GM18909 (cell line): ENCODE results near the gene PLXNB2.
A peak's percentile ranks its signal among the peaks of the same experiment; 100 is the strongest.
"Not testable (repeated sequence)": the region's sequence is repeated elsewhere in the genome, so short reads cannot be mapped to it uniquely, and the experiment has no call there.

Experiments
- ATAC-seq: cut with Tn5 transposase; IDR thresholded peaks from one replicate; pipeline ENCODE4 v1.9.1; 2021; ENCODE audit warnings: mild to moderate bottlenecking; ENCODE audit not compliant: unreplicated experiment, poor library complexity

Gene PLXNB2

DNA sequence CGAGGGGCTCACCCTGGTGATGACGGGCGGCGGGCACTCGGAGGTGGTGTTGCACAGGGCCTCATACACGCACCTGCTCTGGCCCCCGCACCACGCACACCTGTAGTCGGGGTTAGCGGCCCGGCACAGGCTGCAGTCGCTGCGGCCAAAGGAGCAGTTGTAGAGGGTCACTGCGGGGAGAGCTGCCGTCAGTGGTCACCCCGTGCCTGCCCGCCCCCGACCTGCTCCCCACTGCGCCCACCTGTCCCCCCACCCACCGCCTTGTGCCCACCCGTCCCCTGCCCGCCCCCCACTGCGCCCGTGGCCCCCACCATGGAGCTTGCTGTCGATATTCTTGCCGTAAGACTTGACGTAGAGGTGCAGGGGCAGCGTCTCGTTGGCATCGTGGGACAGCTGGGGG is 23.6 kb downstream of the PLXNB2 start:
- ATAC-seq = no peak

DNA sequence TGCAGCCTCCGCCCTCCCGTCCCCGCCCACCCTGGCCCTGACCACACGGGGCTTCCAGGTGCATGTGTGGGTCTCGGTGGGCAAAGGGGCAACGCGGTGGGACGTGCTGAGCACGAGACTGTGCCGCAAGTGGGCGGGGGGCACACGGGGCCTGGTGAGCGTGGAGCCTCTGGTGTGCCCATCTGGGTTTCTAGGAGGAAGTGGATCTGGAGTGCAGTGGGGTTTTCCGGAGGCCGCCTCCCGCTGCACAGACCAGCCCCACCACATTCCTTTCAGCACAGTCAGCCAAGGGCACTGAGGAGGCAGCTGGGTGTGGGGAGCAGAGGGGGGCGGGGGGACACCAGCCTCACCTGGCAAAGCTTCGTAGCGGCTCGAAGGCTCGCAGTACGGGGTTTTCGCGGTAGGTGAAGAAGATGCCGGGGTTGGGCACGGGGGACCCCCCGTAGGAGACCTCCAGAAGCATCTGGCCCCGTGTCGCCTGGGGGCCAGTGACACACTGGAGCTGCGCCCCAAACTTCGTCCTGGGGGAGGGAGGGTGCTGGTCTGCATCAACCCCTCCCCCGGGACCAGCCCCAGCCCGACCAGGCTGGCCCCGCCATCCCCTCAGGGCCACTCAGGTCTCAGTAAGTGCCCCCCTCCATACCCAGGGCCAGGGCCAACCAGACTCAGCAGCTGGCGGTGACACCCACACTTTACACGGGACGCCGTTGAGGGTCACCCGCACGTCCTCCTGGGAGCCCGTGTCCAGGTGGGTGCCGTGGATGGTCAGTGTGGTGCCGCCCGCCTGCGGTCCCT is 24.9 kb downstream of the PLXNB2 start:
- ATAC-seq = no peak

DNA sequence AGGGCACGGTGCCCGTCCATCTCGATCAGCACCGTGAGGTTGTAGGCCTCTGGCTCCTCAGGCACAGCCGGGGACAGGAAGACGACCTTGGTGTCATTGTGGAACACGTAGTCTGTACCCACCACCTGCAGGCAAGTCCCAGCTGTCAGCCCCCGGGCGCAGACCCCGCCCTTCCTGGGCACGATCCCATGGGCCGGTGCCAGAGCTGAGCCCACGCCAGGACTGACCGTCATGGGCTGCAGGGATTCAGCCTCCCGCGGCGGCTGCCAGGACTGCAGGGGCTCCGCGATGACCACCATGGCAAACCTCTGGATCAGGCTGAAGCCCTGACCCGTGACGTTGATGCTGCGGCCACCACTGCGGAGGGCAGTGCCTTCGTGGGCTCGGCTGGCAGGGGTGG is 25.5 kb downstream of the PLXNB2 start:
- ATAC-seq = no peak

DNA sequence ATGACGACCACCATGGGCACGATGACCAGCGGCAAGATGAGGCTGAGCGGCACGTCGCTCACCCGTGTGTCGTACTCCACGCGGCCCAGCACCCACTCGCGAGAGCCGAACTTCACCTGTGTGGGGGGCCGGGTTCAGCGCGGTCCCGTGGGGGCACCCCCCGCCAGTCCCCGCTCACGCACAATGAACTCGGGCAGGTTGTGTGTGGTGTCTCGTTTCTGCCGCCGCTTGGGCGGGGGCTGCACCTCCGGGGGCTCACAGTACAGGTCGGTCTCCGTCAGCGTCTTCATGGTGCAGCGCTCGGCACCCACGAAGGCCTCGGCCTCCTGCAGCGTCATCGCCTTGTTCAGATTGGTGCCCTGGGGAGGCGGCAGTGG is 26.1 kb downstream of the PLXNB2 start:
- ATAC-seq = no peak

DNA sequence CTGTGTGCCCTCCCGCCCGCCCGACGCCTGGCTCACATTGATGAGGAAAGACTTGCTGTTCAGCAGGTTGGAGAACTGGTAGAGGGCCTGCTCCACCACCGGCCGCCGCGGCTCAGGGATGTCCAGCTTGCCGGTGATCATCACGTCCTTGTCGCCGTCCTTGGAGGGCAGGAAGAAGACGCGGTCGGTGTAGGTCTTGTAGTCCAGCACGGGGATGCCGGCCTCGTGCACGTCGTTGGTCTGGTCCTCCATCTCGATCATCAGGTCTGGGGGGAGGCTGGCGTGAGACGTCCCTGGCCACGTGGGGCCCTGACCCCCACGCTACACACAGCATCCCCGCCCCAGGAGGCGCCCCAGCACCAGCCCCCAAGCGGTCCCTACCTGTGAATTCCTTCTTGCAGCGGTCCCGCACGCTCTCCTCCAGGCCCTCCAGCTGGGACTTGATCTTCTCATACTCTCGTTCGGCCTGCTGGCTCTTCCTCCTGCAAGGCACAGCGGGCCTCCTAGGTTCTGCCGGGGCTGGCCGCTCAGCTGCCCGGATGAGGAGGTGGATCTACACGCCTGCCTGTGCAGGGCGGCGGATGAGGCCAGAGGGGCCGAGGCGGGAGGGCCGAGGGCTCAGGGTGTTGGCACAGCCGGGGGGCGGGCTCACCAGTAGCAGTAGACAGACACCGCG is 26.6 kb downstream of the PLXNB2 start:
- ATAC-seq = no peak

DNA sequence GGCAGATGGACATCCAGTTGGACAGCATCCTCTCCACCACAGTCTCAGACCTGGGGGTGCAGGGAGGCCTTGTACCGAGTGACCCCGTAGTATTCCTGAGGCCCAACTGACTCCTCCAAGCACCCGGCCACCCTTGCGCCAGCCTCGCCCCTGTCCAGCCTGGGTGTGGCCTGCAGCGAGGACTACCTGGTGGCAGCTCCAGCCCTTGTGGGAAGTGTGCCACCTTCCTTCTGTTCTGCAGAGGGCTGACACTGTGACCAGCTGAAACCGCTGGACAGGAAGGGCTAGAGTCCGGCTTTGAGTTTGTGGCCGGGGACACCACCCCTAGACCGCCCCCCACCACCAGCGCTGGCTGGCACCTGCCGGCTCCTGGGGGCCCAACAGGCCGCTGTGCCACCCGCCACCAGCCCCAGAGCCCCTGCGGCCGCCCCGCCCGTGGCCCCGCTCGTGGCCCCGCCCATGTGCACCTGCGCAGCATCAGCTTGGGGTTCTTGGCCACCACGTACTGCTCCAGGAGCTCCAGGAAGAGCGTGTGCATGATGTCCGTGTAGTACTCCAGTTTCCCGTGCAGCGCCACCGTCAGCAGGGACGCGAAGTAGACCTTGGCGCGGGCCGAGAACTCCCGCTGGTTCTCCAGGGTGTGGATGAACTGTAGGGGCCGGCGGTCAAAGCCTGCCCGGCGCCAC is 27.3 kb downstream of the PLXNB2 start:
- ATAC-seq = no peak

DNA sequence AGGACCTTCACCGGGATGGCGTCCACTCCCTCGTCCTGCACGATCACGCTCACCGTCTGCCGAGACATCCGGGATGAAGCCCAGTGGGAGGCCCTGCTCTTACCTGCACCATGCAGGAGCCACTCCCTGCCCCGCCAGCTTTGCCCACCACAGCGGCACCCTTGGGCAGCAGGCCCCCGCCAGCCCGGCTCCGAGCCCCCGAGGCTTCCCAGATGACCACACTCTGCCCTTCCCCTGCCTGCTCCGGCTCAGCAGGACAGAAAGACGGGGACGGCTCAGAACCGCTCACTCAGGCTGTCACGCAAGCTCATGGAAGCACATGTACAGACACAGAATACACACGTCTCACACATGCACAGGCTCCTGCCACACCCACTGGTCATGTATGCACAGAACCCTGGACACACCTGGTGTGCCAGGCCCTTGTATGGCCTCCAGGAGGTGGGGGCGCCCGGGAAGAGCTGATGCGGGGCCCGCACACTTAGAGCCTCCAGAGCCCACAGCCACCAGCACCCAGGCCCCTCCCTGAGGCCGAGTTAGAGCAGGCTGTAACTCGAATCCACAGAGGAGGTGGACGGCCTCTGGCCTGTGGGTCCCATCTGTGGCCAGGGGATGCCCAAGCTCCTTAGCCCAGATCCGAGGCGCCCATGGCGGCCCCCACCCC is 28.4 kb downstream of the PLXNB2 start:
- ATAC-seq = no peak

DNA sequence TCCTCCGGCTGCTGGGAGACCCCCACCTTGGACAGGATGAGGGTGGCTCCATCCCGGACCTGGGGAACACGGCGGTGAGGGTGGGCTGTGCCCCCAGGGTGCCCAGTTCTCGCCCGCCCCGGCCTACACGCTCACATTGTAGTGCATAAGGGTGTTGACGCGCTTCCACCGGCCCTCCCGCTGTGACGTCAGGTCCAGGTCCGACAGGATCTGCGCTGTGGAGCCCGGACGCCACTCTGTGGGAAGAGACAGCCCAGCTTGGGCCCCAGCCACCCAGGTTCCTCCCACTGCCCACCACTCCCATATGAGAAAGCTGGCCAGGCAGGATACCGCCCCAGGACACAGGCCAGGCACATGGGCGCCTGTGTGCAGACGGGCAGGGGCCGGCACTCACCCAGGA is 29.0 kb downstream of the PLXNB2 start:
- ATAC-seq = no peak

DNA sequence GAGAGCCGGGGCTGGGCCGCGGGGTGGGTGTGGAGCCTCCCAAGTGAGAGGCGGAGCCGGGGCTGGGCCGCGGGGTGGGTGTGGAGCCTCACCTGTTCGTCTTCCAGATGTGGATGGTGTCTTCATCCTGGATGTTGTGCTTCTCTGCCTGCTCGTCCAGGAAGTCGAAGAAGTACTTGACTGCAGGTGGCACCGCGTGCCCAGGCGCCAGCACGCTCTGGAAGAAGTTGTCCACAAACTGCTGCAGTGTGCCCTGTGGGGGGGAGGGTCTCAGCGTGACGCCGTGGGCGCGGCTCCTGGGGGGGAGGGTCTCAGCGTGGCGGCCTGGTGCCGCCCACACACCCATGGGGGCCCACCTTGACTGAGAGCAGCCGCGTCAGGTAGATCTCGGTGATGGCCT is 29.7 kb downstream of the PLXNB2 start:
- no peak for ATAC-seq

DNA sequence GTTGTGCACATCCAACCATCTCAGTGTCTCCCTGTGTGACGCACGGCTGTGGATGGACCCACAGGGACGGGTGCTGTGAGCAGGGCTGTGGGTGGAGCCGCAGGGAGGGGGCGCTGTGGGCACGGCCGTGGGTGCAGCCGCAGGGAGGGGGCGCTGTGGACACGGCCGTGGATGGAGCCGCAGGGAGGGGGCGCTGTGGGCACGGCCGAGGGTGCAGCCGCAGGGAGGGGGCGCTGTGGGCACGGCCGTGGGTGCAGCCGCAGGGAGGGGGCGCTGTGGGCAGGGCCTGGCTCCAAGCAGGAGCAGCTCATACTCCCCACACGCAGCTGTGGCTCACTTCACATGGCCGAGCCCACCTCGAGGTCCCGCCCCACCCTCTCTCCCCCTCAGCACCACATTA is 31.3 kb downstream of the PLXNB2 start:
- peak; percentile 61 for ATAC-seq

DNA sequence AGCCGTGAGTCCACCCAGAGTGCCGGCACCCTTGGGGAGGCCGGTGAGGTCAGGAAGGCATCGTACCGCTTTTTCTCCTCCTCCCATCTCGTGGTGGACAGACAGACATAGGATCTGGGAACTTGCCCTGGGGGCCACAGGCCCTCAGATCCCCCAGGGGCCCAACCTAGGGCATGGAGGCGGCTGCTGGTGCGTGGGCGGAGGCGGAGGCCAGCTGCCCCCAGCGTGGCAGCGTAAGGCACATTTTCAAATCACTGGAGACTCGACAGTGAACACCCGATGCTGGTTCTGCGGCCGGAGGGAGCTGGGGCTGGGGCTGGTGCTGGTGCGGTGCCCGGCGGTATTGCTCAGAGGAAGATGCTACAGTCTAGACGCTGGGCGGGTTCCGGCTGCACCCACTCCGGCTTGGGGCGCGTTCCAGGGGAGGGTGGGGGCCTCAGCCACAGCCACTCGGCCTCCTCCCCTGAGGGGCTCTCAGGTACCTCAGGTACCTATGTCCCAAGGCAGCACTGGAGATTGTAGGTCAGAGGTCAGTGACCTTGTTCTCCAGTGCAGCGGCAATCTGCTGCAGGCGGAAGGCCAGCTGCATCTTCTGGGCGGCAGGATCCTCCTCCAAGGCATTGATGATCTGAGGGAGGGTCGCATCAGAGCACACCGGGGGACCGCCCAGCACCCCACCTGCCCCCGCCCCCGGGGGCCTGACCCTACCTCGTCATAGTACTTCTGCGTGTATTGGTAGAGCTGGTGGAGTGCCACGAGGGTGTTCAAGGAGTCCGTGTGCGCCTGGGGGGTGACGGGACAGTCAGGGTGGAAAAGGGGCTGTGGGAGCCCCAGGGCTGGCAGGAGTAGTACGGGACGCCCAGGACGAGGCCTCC is 32.0 kb downstream of the PLXNB2 start:
- no peak for ATAC-seq

DNA sequence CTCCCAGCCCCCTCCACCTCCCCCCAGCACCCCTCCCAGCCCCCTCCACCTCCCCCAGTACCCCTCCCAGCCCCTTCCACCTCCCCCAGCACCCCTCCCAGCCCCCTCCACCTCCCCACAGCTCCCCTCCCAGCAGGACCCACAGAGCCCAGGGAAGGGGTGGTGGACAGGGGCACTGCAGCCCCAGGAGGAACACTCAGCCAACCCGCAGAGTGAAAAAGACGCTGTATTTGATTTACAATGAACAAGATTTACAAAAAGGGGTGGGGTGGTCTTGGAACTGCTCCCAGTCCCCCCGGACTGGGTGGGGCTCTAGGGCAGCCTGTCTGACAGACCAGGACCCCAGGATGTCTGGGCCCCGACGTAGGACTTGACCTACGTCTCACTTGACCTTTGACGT is 32.7 kb downstream of the PLXNB2 start:
- no peak for ATAC-seq

DNA sequence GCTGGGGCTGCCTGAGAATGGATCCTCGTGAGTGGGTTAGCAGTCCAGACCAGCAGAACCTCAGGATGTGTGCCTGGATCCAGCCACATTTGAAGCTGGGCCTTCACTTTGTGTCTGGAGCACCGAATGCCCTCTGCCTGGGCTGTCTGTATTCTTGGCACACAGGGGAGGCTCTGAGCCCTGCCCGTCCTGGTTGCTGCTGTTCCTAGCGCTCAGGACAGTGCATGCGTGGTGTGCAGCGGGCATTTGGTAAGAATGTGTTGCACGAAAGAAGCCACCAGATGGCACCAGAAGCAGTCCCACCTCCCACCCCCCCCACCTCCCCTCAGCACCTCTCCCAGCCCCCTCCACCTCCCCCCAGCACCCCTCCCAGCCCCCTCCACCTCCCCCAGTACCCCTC is 33.1 kb downstream of the PLXNB2 start:
- no peak for ATAC-seq

DNA sequence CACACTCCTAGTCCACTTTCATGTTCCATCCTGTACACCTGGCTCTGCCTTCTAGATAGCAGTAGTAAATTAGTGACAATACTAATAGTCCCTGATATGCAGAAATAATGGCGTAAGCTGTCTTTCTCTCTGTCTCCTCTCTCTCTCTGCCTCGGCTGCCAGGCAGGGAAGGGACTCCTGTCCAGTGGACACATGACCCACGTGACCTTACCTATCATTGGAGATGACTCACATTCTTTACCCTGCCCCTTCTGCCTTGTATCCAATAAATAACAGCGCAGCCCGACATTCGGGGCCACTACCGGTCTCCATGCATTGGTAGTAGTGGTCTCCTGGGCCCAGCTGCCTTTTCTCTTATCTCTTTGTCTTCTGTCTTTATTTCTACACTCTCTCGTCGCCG is 33.7 kb downstream of the PLXNB2 start:
- ATAC-seq = not testable (repeated sequence)

DNA sequence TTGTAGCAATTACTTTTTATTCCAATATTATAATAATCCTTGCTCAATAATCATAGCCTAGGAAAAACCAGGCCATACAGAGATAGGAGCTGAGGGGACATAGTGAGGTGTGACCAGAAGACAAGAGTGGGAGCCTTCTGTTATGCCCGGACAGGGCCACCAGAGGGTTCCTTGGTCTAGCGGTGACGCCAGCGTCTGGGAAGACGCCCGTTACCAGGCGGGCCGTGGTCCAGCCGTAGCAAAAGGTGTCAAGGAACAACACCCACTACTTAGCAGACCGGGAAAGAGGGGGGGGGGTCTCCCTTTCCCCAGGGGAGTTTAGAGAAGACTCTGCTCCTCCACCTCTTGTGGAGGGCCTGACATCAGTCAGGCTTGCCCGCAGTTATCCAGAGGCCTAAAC is 34.1 kb downstream of the PLXNB2 start:
- ATAC-seq = not testable (repeated sequence)

DNA sequence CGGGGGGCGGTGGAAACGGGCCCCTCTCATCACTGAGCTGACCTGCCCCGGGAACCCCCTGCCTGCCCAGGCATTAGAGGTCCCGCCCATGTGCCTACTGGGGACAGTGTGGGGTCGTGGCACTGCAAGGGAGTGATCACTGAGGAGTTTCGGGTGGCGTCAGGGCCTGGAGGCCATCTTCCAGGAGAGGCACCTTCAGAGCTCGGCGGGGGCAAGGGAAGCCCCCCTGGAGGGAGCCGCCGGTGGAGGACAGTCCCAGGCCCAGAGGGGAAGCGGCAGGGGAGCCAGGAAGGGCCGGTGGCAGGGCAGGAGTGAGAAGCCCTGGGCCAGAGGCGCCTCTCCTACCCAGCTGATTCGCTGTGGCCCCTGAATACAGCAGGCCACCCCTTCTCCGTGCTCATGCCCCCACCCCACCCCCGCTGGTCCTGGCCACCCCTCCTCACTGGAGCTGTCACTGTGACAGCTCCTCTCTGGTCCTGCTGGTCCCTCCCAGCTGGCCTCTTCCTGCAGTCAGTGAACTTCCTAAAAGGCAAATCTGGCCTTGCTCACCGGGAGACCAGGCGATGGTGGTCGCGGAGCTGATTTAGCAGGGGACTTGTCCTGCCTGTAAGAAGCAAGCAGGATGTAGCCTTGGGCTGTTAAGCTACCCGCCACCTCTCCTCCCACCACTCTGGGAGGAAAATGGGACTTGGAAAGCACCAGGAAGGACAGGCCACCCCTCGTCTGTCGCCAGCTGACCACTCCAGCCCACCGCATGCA is 35.2 kb downstream of the PLXNB2 start:
- ATAC-seq = no peak

DNA sequence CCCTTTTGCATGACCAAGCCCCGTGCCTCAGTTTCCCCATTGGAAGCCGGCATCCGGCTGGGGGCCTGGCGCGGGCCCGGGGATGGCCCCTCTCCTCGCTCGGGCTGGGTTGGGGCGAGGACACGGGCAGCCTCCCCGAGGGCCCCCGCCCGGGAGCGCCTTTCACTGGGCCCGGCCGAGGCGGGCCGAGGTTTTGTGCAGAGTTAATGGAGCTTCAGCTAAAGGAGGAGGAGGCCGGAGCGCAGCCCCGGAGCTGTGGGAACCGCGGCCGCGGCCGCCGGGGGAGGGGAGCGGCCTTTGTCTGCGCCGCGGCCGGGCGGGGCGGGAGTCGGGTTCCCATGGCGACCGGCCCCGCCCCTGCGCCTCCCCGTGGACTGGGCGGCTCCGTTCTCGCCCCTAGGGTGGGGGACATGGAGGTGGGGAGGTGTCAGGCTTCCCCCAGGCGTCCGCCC is 35.9 kb downstream of the PLXNB2 start:
- ATAC-seq = no peak

DNA sequence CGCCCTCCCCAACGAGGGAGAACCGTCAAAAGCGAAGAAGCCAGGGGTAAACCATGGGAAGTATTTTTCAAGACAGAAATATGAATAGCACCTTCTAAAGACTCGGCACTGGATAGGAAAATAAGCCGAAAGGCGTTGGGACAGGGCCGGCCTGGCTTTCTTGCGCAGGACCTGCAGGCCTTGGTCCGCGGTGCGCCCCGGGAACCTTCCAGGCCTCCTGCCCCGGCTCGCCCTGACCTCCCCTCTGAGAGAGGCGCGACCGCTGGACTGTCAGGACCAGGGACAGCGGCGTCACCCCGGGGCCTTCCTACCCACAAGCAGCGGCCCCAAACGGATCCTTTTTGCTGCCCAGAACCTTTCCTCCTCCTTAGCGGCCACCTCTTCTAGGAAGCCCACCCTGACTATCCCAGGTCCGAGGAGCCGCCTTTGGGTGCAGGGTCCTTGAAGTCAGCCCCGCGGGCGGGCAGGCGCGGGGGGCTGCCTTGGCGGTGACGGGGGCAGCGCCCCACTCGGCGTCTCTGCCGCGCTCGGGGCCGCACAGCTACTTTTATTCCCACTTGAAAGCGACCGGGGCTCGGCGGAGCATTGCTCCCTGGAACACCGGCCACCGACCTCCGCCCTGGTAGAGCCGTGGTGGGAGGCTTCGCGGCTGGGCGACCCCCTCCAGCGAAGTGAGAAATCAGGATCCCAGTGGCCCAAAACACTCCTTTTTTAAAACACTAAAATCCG is 36.6 kb downstream of the PLXNB2 start:
- ATAC-seq = no peak
